ENCODE results near the gene ADIPOQ. TPM values are rescaled to one million over a fixed set of nuclear protein-coding genes. Genes with fewer than 3 reads are reported as not detected.
A peak's percentile ranks its signal among the peaks of the same experiment; 100 is the strongest.

Gene ADIPOQ
- total RNA-seq, 1 experiment from 2014 or later: not detected

DNA sequence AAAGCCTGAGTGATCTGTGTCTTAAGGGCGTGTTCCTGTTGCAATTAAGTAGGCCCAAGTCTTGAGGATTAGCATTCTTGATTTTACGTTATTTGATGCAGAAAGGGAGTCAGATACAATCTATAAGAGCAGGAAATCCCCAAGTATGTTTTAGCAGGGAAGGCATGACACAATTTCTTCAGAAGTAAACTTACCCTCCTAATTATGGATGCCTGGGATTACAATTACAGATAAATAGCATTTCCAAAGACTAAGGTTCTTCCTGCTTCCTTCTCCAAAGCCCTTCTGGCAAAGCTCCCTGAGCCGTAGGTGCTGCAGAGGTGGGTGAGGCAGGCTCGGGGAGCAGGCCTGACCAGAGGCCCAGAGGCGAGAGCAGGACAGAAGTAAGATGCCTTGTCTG, 52.9 kb downstream of the ADIPOQ start:
- Histone ChIP-seq H3K79me1 (ENCODE audit: insufficient read depth, low read depth, low read length, poor library complexity, severe bottlenecking) (no peaks in the 10 kb centered on the region), H2AK5ac (ENCODE audit: insufficient read length, low read length) (no peak overlapping the region), H4K8ac (replicated peaks; ENCODE audit: insufficient read length, low read depth, low read length) (no peak overlapping the region), H3K14ac (ENCODE audit: insufficient read depth, low read length) (no peak overlapping the region), H3K4me1 (ENCODE audit: insufficient read depth, low read length) (peaks cover 3% of the 10 kb centered on the region), H4K5ac (ENCODE audit: insufficient read length, low read depth, low read length) (no peak overlapping the region), H2BK15ac (ENCODE audit: low read depth, low read length) (no peak overlapping the region), H4K91ac (ENCODE audit: insufficient read length, low read depth, low read length) (no peak overlapping the region), H3K9me3 (ENCODE audit: control insufficient read depth, low read depth, low read length) (no peaks in the 10 kb centered on the region), H3K4me2 (ENCODE audit: insufficient read depth, insufficient read length, low read length) (no peak overlapping the region), H4K20me1 (ENCODE audit: control insufficient read depth, insufficient read depth, insufficient read length) (no peaks in the 10 kb centered on the region), H3T11ph (ENCODE audit: low read length) (no peak overlapping the region), H2BK120ac (ENCODE audit: low read depth, low read length, poor library complexity, severe bottlenecking) (no peak overlapping the region), H2BK12ac (ENCODE audit: insufficient read length, low read depth, low read length) (no peak overlapping the region), H2BK5ac (ENCODE audit: insufficient read length, low read length) (no peak overlapping the region), H3K9ac (ENCODE audit: extremely low read depth, insufficient read length, low read length) (no peak overlapping the region), H3K4ac (ENCODE audit: low read depth, low read length) (no peak overlapping the region), H3K23ac (ENCODE audit: insufficient read length, low read depth, low read length) (no peak overlapping the region), H3K27me3 (ENCODE audit: insufficient read depth, low read length) (no peaks in the 10 kb centered on the region), H3K23me2 (ENCODE audit: insufficient read length, low read depth, low read length, poor library complexity, severe bottlenecking) (no peaks in the 10 kb centered on the region), H2AFZ (ENCODE audit: low read length) (no peak overlapping the region), H2BK20ac (ENCODE audit: low read depth, low read length, poor library complexity, severe bottlenecking) (no peak overlapping the region), H3K18ac (ENCODE audit: insufficient read length, low read depth, low read length) (no peak overlapping the region), H3K27ac (ENCODE audit: insufficient read length, low read depth, low read length) (no peak overlapping the region), H3K79me2 (ENCODE audit: insufficient read depth, low read length) (no peaks in the 10 kb centered on the region), H3K56ac (ENCODE audit: insufficient read length, low read depth, low read length) (no peak overlapping the region)
- Mint-ChIP-seq H3K4me3 (no peak overlapping the region), H3K27ac (peak overlapping the region in 1 of 3 experiments; percentile 83; a peak in 2 of 7 replicates), H3K36me3 (ENCODE audit: insufficient read depth in 1 of 3, low read depth in 3 of 3) (peaks cover 11 to 19% (median 16%) of the 10 kb centered on the region in 3 experiments), H3K27me3 (ENCODE audit: low read depth) (peaks cover 2% of the 10 kb centered on the region; the same call in 1 of the 2 replicates), H3K4me1 (peaks cover 57 to 64% of the 10 kb centered on the region in 2 experiments), H3K9me3 (peaks cover 16 to 22% of the 10 kb centered on the region in 2 experiments)
- DNase-seq: no peak
- no CpG with 5 or more reads among the region's 5 CpGs for WGBS (ENCODE audit: extremely low coverage, insufficient read length, low lambda C conversion rate)
- TF ChIP-seq, protein P1, sequence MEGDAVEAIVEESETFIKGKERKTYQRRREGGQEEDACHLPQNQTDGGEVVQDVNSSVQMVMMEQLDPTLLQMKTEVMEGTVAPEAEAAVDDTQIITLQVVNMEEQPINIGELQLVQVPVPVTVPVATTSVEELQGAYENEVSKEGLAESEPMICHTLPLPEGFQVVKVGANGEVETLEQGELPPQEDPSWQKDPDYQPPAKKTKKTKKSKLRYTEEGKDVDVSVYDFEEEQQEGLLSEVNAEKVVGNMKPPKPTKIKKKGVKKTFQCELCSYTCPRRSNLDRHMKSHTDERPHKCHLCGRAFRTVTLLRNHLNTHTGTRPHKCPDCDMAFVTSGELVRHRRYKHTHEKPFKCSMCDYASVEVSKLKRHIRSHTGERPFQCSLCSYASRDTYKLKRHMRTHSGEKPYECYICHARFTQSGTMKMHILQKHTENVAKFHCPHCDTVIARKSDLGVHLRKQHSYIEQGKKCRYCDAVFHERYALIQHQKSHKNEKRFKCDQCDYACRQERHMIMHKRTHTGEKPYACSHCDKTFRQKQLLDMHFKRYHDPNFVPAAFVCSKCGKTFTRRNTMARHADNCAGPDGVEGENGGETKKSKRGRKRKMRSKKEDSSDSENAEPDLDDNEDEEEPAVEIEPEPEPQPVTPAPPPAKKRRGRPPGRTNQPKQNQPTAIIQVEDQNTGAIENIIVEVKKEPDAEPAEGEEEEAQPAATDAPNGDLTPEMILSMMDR (conservative IDR thresholded peaks at IDR 0.05): no peak

All from H9 (cell line).